H9 (cell line): ENCODE measurements around the gene PLXNA4. TPM values are rescaled to one million over a fixed set of nuclear protein-coding genes. Genes with fewer than 3 reads are reported as not detected.

Source experiments
- DNase-seq: peaks from one replicate; pipeline ENCODE4 v3.0.0-alpha.2; 2017
- H2AFZ ChIP-seq: one replicate; pipeline ENCODE4 v1.6.1; 2013; ENCODE audit warnings: mild to moderate bottlenecking, low read length, control low read depth, moderate library complexity
- H2AK5ac ChIP-seq: 2 replicates; pipeline ENCODE4 v1.6.1; 2013; ENCODE audit warnings: low read length, control low read depth, mixed read lengths; ENCODE audit not compliant: insufficient read length
- H2BK120ac ChIP-seq: one replicate; pipeline ENCODE4 v1.6.1; 2013; ENCODE audit warnings: low read depth, mild to moderate bottlenecking, low read length, control low read depth, inconsistent platforms; ENCODE audit not compliant: poor library complexity, severe bottlenecking
- H2BK12ac ChIP-seq: 2 replicates; pipeline ENCODE4 v1.6.1; 2013; ENCODE audit warnings: low read length, control low read depth, mixed read lengths, low read depth; ENCODE audit not compliant: insufficient read length
- H2BK15ac ChIP-seq: 2 replicates; pipeline ENCODE4 v1.6.1; 2013; ENCODE audit warnings: low read depth, low read length, control low read depth
- H2BK20ac ChIP-seq: one replicate; pipeline ENCODE4 v1.6.1; 2013; ENCODE audit warnings: low read depth, mild to moderate bottlenecking, low read length, control low read depth, inconsistent platforms; ENCODE audit not compliant: poor library complexity, severe bottlenecking
- H2BK5ac ChIP-seq: 2 replicates; pipeline ENCODE4 v1.6.1; 2013; ENCODE audit warnings: low read length, control low read depth, mixed read lengths; ENCODE audit not compliant: insufficient read length
- H3K14ac ChIP-seq: 2 replicates; pipeline ENCODE4 v1.6.1; 2013; ENCODE audit warnings: low read length, control low read depth; ENCODE audit not compliant: insufficient read depth
- H3K18ac ChIP-seq: 2 replicates; pipeline ENCODE4 v1.6.1; 2013; ENCODE audit warnings: low read depth, mild to moderate bottlenecking, mixed read lengths, low read length, control low read depth; ENCODE audit not compliant: insufficient read length
- H3K23ac ChIP-seq: 2 replicates; pipeline ENCODE4 v1.6.1; 2013; ENCODE audit warnings: low read length, control low read depth, mixed read lengths, low read depth; ENCODE audit not compliant: insufficient read length
- H3K23me2 ChIP-seq: 2 replicates; pipeline ENCODE4 v1.6.1; 2013; ENCODE audit warnings: low read depth, mild to moderate bottlenecking, mixed read lengths, low read length, control low read depth; ENCODE audit not compliant: insufficient read length, poor library complexity, severe bottlenecking
- H3K27ac ChIP-seq: 2 replicates; pipeline ENCODE4 v1.5.1; 2013; ENCODE audit warnings: low read length, control low read depth, mixed read lengths, low read depth; ENCODE audit not compliant: insufficient read length
- H3K27me3 ChIP-seq: 2 replicates; pipeline ENCODE4 v1.6.1; 2013; ENCODE audit warnings: low read length, control low read depth, inconsistent platforms; ENCODE audit not compliant: insufficient read depth
- H3K4ac ChIP-seq: 2 replicates; pipeline ENCODE4 v1.6.1; 2013; ENCODE audit warnings: low read depth, mild to moderate bottlenecking, control low read depth, inconsistent platforms, low read length, moderate library complexity
- H3K4me1 ChIP-seq: 2 replicates; pipeline ENCODE4 v1.6.1; 2013; ENCODE audit warnings: low read length, control low read depth, inconsistent platforms; ENCODE audit not compliant: insufficient read depth
- H3K4me2 ChIP-seq: 2 replicates; pipeline ENCODE4 v1.6.1; 2013; ENCODE audit warnings: low read length, control low read depth, mixed read lengths; ENCODE audit not compliant: insufficient read length, insufficient read depth
- H3K56ac ChIP-seq: 2 replicates; pipeline ENCODE4 v1.6.1; 2013; ENCODE audit warnings: low read depth, mild to moderate bottlenecking, mixed read lengths, low read length, control low read depth; ENCODE audit not compliant: insufficient read length
- H3K79me1 ChIP-seq: 2 replicates; pipeline ENCODE4 v1.6.1; 2013; ENCODE audit warnings: low read depth, mild to moderate bottlenecking, moderate library complexity, low read length, control low read depth, inconsistent platforms; ENCODE audit not compliant: insufficient read depth, poor library complexity, severe bottlenecking
- H3K79me2 ChIP-seq: 2 replicates; pipeline ENCODE4 v1.6.1; 2013; ENCODE audit warnings: low read length, control low read depth, inconsistent platforms; ENCODE audit not compliant: insufficient read depth
- H3K9ac ChIP-seq: 2 replicates; pipeline ENCODE4 v1.6.1; 2013; ENCODE audit warnings: low read length, control low read depth, mixed read lengths; ENCODE audit not compliant: insufficient read length; ENCODE audit errors: extremely low read depth
- H3K9me3 ChIP-seq: one replicate; pipeline ENCODE4 v1.6.1; 2013; ENCODE audit warnings: low read depth, low read length, inconsistent platforms; ENCODE audit not compliant: control insufficient read depth
- H3T11ph ChIP-seq: one replicate; pipeline ENCODE4 v1.6.1; 2013; ENCODE audit warnings: mild to moderate bottlenecking, low read length, control low read depth, inconsistent platforms
- H4K20me1 ChIP-seq: one replicate; pipeline ENCODE4 v1.6.1; 2013; ENCODE audit not compliant: control insufficient read depth, insufficient read length, insufficient read depth
- H4K5ac ChIP-seq: 2 replicates; pipeline ENCODE4 v1.6.1; 2013; ENCODE audit warnings: low read depth, mild to moderate bottlenecking, mixed read lengths, low read length, control low read depth; ENCODE audit not compliant: insufficient read length
- H4K8ac ChIP-seq: replicated peaks from 2 replicates; pipeline ENCODE4 v1.6.1; 2013; ENCODE audit warnings: low read length, control low read depth, mixed read lengths, low read depth; ENCODE audit not compliant: insufficient read length
- H4K91ac ChIP-seq: 2 replicates; pipeline ENCODE4 v1.6.1; 2013; ENCODE audit warnings: low read depth, mild to moderate bottlenecking, moderate library complexity, mixed read lengths, low read length, control low read depth; ENCODE audit not compliant: insufficient read length
- H3K27ac Mint-ChIP-seq, 3 experiments: 2 replicates in 2 of 3; 3 replicates in 1 of 3; pipeline ENCODE4 v1.8.0; 2020 to 2021; ENCODE audit warnings: mixed read lengths in 3 of 3, mild to moderate bottlenecking in 1 of 3, moderate library complexity in 1 of 3
- H3K27me3 Mint-ChIP-seq: 2 replicates; pipeline ENCODE4 v1.8.0; 2021; ENCODE audit warnings: low read depth, mild to moderate bottlenecking, moderate library complexity, mixed read lengths
- H3K36me3 Mint-ChIP-seq, 3 experiments: 2 replicates in 2 of 3; 3 replicates in 1 of 3; pipeline ENCODE4 v1.8.0; 2020 to 2021; ENCODE audit warnings: low read depth in 3 of 3, mixed read lengths in 3 of 3; ENCODE audit not compliant: insufficient read depth in 1 of 3
- H3K4me1 Mint-ChIP-seq, 2 experiments: 2 replicates each; pipeline ENCODE4 v1.8.0; 2020; ENCODE audit warnings: mixed read lengths in 2 of 2
- H3K4me3 Mint-ChIP-seq, 2 experiments: 2 replicates in 1 of 2; 3 replicates in 1 of 2; pipeline ENCODE4 v1.8.0; 2020 to 2021; ENCODE audit warnings: mild to moderate bottlenecking in 2 of 2, mixed read lengths in 2 of 2, moderate library complexity in 1 of 2
- H3K9me3 Mint-ChIP-seq, 2 experiments: 2 replicates in 1 of 2; 3 replicates in 1 of 2; pipeline ENCODE4 v1.8.0; 2020; ENCODE audit warnings: mild to moderate bottlenecking in 2 of 2, mixed read lengths in 2 of 2, moderate library complexity in 1 of 2
- WGBS: extraction: QIAGEN DNeasy Blood & Tissue Kit; methylation state at CpG from one replicate; pipeline ENCODE4 v1.1.7; 2013; ENCODE audit warnings: missing lambda C conversion rate, low lambda C conversion rate, mixed read lengths; ENCODE audit not compliant: insufficient read length; ENCODE audit errors: extremely low coverage; 5-methylcytosine and 5-hydroxymethylcytosine counted together
- total RNA-seq: library from RNA; stranded (reverse); gene quantifications from 2 replicates; pipeline ENCODE4 v1.2.1, GENCODE V29; 2021
- TF ChIP-seq, protein P1 (sequence below): fragments of 200-600 bp; sonication (generic); conservative IDR thresholded peaks from 3 replicates; pipeline ENCODE4 v1.8.0; 2021; ENCODE audit warnings: antibody characterized with exemption, mild to moderate bottlenecking

The PLXNA4 gene
- total RNA-seq, 1 experiment from 2014 or later = 0.35 TPM

DNA sequence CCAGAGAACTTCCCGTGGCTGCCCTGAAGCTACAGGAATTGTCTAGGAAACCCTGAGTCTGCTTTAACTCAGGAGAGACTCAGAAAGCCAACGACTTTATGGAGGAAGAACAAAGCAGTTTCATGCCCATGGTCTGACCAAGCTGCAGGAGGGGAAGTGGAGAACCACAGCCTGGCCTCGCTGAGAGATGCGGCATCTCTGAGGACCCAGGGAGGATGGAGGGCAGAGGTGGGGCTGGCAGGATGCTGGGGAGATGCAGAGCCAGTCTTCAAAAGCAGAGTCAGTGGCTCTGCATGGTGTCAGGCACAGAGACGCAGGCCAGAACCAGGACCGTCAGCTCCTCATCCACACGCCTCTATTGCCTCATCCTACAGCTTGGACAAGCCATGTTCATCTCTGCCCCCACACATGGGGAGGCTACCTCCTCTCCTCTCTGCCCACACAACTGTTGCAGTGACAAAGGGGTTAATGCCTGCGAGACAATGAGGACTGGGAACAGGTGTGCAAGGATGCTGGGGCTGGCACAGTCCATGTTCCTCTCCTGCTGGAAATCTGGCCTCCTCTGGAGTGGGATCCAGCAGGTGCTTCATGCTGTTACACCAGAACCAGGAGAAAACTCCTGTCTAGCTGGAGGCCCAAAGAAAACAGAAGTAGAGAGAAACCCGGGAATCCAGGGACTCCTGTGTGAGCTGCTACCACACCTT lies 267.0 kb downstream of the PLXNA4 start:
- WGBS = no CpG with 5 or more reads among the region's 9 CpGs
- H4K5ac ChIP-seq = no peak overlapping the region
- H4K8ac ChIP-seq = no peak overlapping the region

More for the DNA sequence above, 267.0 kb downstream of the PLXNA4 start:
- no peaks in the 10 kb centered on the region for H3K9me3 ChIP-seq
- Mint-ChIP-seq H3K36me3 (no peaks in the 10 kb centered on the region; a peak in 1 of 7 replicates), H3K4me3 (no peak overlapping the region), H3K9me3 (no peaks in the 10 kb centered on the region), H3K27ac (no peak overlapping the region; a peak in 1 of 7 replicates), H3K27me3 (peaks cover 20% of the 10 kb centered on the region), H3K4me1 (no peaks in the 10 kb centered on the region)
- H3K4ac ChIP-seq = no peak overlapping the region
- no peak overlapping the region for H2BK20ac ChIP-seq
- no peak overlapping the region for H2BK5ac ChIP-seq
- no peaks in the 10 kb centered on the region for H3K27me3 ChIP-seq
- no peak overlapping the region for H2BK15ac ChIP-seq
- no peak overlapping the region for H3K56ac ChIP-seq
- H3K23ac ChIP-seq = no peak overlapping the region
- no peaks in the 10 kb centered on the region for H3K79me1 ChIP-seq
- H2AFZ ChIP-seq = no peak overlapping the region
- no peak overlapping the region for H3T11ph ChIP-seq
- H4K91ac ChIP-seq = no peak overlapping the region
- no peak overlapping the region for H3K4me2 ChIP-seq
- no peaks in the 10 kb centered on the region for H3K23me2 ChIP-seq
- H4K20me1 ChIP-seq = no peaks in the 10 kb centered on the region
- H3K4me1 ChIP-seq = no peaks in the 10 kb centered on the region
- no peak overlapping the region for H3K9ac ChIP-seq
- DNase-seq = no peak
- no peak overlapping the region for H3K27ac ChIP-seq
- H3K18ac ChIP-seq = no peak overlapping the region
- TF ChIP-seq, protein P1, sequence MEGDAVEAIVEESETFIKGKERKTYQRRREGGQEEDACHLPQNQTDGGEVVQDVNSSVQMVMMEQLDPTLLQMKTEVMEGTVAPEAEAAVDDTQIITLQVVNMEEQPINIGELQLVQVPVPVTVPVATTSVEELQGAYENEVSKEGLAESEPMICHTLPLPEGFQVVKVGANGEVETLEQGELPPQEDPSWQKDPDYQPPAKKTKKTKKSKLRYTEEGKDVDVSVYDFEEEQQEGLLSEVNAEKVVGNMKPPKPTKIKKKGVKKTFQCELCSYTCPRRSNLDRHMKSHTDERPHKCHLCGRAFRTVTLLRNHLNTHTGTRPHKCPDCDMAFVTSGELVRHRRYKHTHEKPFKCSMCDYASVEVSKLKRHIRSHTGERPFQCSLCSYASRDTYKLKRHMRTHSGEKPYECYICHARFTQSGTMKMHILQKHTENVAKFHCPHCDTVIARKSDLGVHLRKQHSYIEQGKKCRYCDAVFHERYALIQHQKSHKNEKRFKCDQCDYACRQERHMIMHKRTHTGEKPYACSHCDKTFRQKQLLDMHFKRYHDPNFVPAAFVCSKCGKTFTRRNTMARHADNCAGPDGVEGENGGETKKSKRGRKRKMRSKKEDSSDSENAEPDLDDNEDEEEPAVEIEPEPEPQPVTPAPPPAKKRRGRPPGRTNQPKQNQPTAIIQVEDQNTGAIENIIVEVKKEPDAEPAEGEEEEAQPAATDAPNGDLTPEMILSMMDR = no peak
- no peak overlapping the region for H3K14ac ChIP-seq
- no peak overlapping the region for H2BK12ac ChIP-seq
- no peak overlapping the region for H2AK5ac ChIP-seq
- no peak overlapping the region for H2BK120ac ChIP-seq
- no peaks in the 10 kb centered on the region for H3K79me2 ChIP-seq
